SW 1271 (cell line): ENCODE data around the gene RNF157.

Experiments
- DNase-seq, 2 experiments: peaks; one replicate each; lab custom pipeline; 2025; lab: John Stamatoyannopoulos, UW

RNF157 gene

GRCh38 chr17:76140661-76141211, 99.6 kb downstream of the RNF157 start:
- DNase-seq: no peak

DNA sequence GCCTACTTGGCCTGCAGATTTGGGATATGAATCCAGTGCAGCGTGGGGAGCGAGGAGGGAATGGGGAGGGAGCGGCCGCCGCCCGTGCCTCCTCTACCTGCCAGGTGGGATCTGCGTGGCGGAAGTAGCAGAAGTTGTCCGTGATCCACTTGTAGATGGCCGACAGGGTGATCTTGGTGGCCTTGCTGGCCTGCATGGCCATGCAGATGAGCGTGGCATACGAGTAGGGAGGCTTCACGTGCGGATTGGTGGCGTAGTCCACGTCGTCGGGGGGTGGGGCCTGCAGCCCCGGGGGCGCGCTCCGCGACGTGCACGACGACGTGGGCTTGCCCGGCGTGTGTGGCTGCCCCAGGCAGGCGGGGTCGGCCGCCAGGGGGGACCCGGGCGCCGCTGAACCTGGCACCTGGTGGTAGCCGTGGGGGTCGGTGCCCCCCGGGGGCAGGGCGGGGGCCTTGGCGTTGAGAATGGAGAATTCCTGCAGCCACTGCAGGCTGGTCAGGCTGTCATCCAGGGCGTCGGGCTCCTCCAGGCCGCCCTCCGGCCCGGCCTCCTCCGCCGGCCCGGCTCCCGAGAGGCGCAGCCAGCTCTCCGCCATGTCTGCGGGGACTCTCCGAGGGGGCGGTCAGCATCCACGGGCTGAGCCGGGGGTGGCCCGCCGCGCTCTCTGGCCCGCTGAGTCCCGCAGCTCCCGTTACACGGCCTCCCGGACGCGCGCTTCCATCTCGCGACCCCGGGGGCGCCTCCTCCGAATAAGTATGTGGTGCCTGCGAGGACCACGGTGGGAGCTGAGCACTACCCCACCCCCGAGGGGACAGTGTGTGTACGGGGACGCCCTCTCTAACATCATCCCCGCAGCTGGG, 100.3 kb downstream of the RNF157 start:
- DNase-seq: no peak

DNA sequence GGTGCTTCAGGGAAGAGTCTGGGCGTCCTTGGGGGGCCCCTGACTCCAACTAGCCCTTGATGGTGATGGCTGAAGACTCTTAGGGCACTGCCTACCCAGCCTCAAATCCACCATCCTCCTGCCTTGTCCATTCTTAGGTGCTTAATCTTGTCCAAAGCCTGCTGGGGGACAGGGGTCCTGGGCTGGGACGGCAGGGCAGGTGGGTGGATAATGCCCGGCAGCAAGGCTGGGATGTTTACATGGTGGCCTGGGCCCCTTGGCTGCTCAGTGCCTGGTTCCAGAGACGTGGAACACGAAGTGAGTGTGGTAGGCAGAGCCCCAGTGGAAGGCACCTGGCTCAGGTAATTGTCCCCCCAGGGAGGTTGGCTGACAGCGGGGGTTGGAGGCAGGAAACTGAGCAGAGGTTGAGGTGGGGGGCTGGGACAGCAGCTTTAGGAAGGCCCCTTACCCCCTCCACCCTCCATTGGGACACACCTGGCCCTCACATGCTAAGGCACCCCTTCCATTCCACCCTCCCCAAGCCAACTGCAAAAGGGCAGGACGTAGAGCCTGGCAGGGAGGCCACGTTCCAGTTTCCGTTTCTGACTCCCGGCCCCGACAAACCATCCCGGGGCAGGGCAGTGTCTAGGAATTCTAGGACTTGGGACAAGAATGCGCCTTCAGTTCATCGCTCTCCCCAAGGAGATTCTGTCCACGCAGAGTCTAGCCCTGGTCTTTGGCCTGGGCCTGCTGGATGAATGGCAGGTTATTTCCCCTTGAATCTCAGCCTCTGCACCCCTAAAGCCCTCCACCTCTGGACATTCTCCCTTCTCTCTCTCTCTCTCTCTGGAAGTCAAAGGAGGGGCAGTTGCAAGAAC, 101.2 kb downstream of the RNF157 start:
- DNase-seq: no peak

DNA sequence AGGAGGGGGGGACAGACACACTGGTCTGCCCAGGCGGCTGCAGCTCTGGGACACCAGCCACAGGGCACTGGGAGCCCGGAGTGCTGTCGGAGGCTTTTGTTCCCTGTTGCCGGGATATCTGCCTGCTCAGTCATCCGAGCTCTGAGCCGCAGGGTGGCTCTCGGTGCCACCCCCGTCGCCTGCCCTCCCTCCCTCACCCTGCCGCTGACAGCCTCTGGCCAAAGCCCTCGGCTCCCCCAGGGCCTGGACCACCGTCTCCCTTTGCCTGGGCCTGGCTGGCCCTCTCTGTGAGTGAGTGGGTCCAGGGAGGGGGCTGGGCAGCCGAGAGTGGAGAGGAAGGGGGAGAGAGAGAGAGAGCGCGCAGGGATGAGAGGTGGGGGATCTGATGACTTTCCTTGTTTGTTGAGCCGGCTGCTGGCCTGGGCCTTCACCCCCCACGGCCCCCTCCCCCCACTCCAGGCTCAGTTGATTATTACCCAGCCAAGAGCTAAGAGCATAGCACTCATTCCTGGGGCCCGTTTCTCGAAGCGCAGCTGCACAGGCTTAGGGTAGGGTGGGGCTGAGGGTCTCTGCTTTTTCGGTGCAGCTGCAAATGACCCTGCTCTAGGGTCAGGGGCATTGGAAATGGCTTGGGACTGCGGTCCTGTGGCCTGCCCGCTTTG, 101.9 kb downstream of the RNF157 start:
- no peak for DNase-seq

DNA sequence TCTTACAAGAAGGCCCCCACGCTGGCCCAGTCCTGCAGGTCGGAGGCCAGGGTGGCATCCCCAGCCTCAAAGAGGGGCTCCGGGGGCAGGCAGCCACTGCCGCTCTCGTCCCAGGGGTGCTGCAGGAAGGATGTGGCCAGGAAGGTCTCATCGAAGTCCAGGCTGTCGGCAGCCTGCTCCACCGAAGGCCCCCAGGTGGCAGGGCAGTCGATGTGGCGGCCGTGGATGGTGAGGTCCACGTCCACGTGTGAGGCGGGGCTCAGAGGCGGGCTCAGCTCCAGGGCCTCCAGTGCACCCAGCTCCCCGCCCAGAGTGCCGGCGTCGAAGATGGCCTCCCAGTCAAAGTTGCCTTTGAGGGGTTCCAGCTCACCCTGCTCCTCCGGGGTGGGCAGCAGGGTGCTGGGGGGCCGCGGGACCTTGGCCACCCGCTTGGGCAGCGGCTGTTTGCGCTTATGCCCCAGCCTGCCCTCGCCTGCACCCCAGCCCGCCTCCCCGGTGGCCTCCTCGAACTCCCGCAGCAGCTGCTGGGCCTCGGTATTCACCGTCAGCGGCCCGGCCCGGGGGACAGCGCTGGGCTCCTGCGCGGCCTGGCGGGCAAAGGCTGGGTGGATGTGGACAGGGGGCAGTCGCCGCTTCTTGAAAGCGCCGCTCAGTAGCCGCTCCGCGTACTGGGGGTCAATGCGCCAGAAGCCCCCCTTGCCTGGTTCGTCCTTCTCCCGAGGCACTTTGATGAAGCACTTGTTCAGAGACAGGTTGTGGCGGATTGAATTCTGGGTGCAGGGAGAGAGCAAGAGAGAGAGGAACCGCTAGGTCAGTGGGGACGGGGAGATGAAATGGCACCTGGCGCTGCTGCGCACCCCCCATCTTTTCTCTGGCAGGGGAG, 102.7 kb downstream of the RNF157 start:
- no peak for DNase-seq

DNA sequence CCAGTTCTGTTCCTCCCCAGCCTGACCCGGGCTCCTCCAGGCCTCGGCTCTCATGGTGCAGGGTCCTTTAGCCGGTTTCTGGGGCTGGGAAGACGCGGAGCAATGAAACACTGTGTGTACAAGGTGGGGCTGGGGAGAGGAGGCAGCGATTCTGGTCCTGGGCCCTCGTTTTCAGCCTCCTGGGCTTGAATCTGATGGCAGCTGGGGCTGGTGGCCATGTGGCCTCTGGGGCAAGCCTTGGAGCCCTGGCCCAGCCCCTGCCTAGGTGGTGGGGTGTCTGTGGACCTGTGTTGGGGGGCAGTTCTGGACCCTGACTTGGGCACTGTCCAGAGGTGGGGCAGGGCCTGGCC, 103.3 kb downstream of the RNF157 start:
- no peak for DNase-seq

GRCh38 chr17:76136276-76137000, 103.9 kb downstream of the RNF157 start:
- DNase-seq: no peak

GRCh38 chr17:76135810-76136188, 104.5 kb downstream of the RNF157 start:
- DNase-seq: no peak

DNA sequence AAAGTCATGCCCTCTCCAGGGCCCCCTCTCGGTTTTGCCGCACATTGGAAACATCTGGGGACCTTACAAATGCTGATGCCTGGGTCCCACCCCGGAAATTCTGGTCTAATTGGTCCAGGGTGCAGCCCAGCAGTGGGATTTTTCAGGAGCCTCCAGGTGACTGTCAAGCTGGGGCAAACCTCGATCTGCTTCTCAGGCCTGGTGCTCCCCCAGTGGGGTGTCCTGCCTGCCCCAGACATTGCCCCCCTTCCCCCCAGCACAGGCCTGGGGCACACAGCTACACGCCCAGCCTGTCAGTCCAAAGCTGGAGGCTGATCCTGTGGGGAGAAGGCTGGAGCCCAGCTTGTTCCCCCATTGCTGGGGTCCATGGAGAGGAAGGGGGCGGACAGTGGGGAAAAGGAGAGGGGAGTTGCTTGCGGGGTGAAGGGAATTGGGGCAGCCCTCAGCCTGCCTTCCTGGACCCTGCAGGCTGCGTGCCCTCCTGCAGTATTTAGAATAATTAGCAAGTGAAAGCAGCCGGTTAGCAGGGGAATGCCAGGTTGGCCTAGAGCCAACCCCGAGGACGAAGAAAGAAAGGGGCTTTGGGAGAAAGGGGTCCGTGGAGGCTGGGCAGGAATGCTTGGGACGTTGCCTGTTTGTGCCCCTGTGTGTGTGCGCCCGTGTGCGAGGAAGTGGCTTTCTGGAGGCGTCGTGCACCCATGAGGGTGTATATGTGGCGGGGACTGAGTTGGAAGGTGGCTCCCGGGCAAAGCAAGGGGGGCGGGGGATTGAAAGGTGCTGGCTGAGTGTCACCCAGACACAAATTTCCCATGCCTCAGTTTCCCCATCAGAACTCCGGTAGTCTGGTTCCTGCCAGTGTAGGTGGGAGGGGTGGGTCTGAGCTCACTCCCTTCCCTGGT, 105.1 kb downstream of the RNF157 start:
- DNase-seq: no peak

GRCh38 chr17:76132574-76133338, 107.5 kb downstream of the RNF157 start:
- no peak for DNase-seq

GRCh38 chr17:76131692-76132573, 108.4 kb downstream of the RNF157 start:
- no peak for DNase-seq

DNA sequence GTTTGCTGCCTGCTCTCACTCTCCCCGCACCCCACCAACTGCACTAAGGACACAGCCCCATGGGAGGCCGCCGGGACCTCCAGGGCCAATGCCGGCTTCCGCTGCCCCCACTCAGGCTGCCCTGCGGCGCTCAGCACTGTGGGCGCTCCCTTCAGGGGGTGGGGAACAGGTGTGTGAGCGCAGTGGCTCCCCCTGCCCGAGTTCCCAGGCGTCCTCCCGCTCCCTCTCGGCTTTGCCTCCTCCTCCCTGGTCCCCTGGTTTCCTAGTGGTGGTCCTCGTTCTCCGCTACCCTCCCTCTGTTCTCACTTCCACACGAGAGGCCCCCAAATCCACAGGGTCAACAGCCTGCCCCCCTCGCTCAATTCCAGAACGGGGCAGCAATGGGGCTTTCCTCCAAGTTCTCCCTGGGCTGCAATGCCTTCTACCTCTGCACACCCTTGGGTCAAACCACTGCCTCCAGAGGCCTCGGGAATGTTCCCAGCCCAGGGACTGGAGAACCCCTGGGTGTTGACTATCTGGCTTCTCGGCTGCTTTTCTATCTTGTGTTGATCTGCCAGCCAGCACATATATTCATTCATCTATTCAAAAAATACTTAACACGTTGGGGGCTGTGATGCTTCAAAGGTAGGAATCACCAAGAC, 109.1 kb downstream of the RNF157 start:
- no peak for DNase-seq

GRCh38 chr17:76130473-76130872, 109.8 kb downstream of the RNF157 start:
- no peak for DNase-seq

DNA sequence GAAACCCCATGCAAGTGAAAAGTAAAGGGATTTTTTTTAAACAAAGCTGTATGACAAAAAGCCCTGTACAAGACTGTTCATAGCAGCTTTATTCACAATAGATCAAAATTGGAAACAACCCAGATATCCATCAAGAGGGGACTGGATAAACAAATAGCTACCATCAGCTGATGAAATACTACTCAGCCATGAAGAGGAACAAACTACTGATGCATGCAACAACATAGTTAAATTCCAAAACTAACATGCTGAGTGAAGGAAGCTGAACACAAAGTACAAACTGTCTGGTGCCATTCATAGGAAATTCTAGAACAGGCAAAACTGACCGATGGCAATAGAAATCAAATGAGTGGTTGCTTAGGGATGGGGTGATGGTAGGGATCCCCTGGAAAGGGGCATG, 114.4 kb downstream of the RNF157 start:
- DNase-seq: no peak

GRCh38 chr17:76125391-76125675, 115.0 kb downstream of the RNF157 start:
- no peak for DNase-seq

DNA sequence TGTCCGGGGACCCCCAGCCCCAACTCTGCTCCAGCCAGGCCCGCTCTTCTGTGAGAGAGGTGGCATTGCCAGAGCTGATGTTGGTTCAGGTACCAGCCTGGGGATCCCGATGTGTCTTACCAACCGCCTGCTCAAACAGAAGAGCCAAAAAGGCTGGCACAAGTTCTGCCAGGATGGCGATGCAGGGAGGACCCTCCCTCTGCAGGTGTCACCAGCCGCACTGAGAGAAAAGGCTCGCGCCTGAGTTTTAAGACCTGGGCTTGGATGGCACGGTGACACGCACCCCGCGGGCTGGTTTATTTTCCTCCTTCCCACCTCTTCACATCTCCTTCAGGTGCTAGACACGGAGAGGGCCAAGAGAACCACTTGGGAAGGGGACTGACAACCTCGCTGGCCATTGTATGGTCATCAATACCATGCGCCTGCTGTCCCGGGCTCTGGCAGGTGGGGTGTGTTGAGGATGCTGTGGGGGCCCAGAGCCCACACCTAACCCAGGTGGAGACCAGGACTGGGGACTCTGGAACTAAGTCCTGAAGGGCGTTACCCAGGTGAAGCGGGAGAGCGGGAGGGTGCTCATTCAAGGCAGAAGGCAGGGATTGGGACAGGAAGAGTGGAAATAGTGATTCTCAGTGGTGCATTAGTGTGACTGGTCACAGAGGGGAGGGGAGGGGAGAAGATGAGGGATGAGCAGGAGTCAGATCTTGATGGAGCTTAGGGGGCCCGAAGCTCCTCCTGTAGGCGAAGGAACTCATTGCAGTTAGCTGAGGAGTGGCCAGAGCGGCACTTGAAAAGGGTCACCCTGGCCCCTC, 115.5 kb downstream of the RNF157 start:
- peak in 1 of 2 experiments; percentile 25 for DNase-seq
